ENCODE results near the gene PRRG2.

DNA sequence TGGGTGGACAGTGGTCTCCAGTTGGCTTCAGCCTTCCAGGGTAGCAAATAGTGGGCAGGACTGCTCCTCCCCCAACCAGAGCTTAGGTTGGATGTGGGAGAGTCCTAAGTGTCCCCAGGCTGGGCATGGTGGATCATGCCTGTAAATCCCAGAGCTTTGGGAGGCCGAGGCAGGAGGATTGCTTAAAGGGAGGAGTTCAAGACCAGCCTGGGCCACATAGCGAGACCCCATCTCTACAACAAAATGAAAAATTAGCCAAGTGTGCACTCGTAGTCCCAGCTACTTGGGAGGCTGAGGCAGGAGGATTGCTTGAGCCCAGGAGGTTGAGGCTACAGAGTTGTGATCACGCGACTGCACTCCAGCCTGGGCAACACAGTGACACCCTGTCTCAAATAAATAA is 51.5 kb downstream of the PRRG2 start:
- TF ChIP-seq, protein P1, sequence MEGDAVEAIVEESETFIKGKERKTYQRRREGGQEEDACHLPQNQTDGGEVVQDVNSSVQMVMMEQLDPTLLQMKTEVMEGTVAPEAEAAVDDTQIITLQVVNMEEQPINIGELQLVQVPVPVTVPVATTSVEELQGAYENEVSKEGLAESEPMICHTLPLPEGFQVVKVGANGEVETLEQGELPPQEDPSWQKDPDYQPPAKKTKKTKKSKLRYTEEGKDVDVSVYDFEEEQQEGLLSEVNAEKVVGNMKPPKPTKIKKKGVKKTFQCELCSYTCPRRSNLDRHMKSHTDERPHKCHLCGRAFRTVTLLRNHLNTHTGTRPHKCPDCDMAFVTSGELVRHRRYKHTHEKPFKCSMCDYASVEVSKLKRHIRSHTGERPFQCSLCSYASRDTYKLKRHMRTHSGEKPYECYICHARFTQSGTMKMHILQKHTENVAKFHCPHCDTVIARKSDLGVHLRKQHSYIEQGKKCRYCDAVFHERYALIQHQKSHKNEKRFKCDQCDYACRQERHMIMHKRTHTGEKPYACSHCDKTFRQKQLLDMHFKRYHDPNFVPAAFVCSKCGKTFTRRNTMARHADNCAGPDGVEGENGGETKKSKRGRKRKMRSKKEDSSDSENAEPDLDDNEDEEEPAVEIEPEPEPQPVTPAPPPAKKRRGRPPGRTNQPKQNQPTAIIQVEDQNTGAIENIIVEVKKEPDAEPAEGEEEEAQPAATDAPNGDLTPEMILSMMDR (IDR thresholded peaks at IDR 0.05) = no peak
- TF ChIP-seq TAF1 (IDR thresholded peaks at IDR 0.05; ENCODE audit: borderline replicate concordance, low read depth, low read length) (no peak), NRF1 (IDR thresholded peaks at IDR 0.05; ENCODE audit: low read depth, low read length) (no peak), POLR2AphosphoS5 (IDR thresholded peaks at IDR 0.05; ENCODE audit: low read depth, low read length) (no peak), EZH2phosphoT487 (IDR thresholded peaks at IDR 0.05; ENCODE audit: borderline replicate concordance, low read depth) (no peak), MXI1 (IDR thresholded peaks at IDR 0.05; ENCODE audit: low read depth, low read length) (no peak), FOXJ3 (CRISPR knock-in tag; IDR thresholded peaks at IDR 0.05) (no peak), TCF12 (IDR thresholded peaks at IDR 0.05) (no peak)
- TF ChIP-seq, protein P2, sequence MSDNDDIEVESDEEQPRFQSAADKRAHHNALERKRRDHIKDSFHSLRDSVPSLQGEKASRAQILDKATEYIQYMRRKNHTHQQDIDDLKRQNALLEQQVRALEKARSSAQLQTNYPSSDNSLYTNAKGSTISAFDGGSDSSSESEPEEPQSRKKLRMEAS (IDR thresholded peaks at IDR 0.05; ENCODE audit: low read depth) = no peak
- TF ChIP-seq, protein P3, sequence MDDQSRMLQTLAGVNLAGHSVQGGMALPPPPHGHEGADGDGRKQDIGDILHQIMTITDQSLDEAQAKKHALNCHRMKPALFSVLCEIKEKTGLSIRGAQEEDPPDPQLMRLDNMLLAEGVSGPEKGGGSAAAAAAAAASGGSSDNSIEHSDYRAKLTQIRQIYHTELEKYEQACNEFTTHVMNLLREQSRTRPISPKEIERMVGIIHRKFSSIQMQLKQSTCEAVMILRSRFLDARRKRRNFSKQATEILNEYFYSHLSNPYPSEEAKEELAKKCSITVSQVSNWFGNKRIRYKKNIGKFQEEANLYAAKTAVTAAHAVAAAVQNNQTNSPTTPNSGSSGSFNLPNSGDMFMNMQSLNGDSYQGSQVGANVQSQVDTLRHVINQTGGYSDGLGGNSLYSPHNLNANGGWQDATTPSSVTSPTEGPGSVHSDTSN (IDR thresholded peaks at IDR 0.05) = no peak

Data from SK-N-SH (cell line).